HepG2 (cell line): ENCODE data around the gene ZBP1. TPM values are rescaled to one million over a fixed set of nuclear protein-coding genes. Genes with fewer than 3 reads are reported as not detected.
A peak's percentile ranks its signal among the peaks of the same experiment; 100 is the strongest.

ENCODE experiments used
- EED ChIP-seq: sonication (generic); formaldehyde crosslinking; IDR thresholded peaks from 2 replicates; pipeline ENCODE4 v1.5.0; 2020; ENCODE audit warnings: mild to moderate bottlenecking, missing genetic modification reagents
- HNRNPLL ChIP-seq: fragments of 200-400 bp; formaldehyde crosslinking; IDR thresholded peaks from 2 replicates; pipeline ENCODE4 v1.6.1; 2017; ENCODE audit warnings: mild to moderate bottlenecking, low read depth, low read length; ENCODE audit not compliant: poor library complexity, severe bottlenecking
- HOXA9 ChIP-seq: sonication (generic); formaldehyde crosslinking; IDR thresholded peaks from 2 replicates; pipeline ENCODE4 v1.8.1; 2022; ENCODE audit warnings: missing genetic modification reagents, mild to moderate bottlenecking, moderate library complexity, borderline replicate concordance
- IRX3 ChIP-seq: sonication (generic); formaldehyde crosslinking; IDR thresholded peaks from 2 replicates; pipeline ENCODE4 v1.8.1; 2023; ENCODE audit warnings: mild to moderate bottlenecking, low read depth, missing genetic modification reagents, borderline replicate concordance
- JUND ChIP-seq: sonication (generic); formaldehyde crosslinking; IDR thresholded peaks from 2 replicates; pipeline ENCODE4 v1.8.0; 2022; ENCODE audit warnings: mild to moderate bottlenecking, missing genetic modification reagents
- KMT2A ChIP-seq: sonication (generic); formaldehyde crosslinking; IDR thresholded peaks from 2 replicates; pipeline ENCODE4 v1.4.0; 2020; ENCODE audit warnings: missing genetic modification reagents
- NFE2L2 ChIP-seq: fragments of 150-350 bp; IDR thresholded peaks from 2 replicates; pipeline ENCODE4 v1.6.1; 2014; ENCODE audit warnings: low read length
- POLR2AphosphoS5 ChIP-seq: IDR thresholded peaks from 2 replicates; pipeline ENCODE4 v1.6.1; 2012; ENCODE audit warnings: low read depth, low read length
- RAD21 ChIP-seq: fragments of 450-650 bp; formaldehyde crosslinking; IDR thresholded peaks from 2 replicates; pipeline ENCODE4 v1.5.0; 2020; ENCODE audit warnings: mild to moderate bottlenecking
- SIN3B ChIP-seq: fragments of 150-350 bp; IDR thresholded peaks from 2 replicates; pipeline ENCODE4 v1.6.1; 2014; ENCODE audit warnings: low read length
- TAF15 ChIP-seq: fragments of 200-400 bp; formaldehyde crosslinking; IDR thresholded peaks from one replicate; pipeline ENCODE4 v1.6.1; 2018; ENCODE audit warnings: mild to moderate bottlenecking, low read depth, low read length; ENCODE audit not compliant: poor library complexity, severe bottlenecking
- ZNF12 ChIP-seq: sonication (generic); formaldehyde crosslinking; IDR thresholded peaks from 2 replicates; pipeline ENCODE4 v1.5.0; 2020; ENCODE audit warnings: missing genetic modification reagents
- ZNF468 ChIP-seq: sonication (generic); formaldehyde crosslinking; IDR thresholded peaks from 2 replicates; pipeline ENCODE4 v1.8.0; 2022; ENCODE audit warnings: mild to moderate bottlenecking, moderate library complexity, missing genetic modification reagents
- ZNF564 ChIP-seq: sonication (generic); formaldehyde crosslinking; IDR thresholded peaks from 2 replicates; pipeline ENCODE4 v1.8.1; 2023; ENCODE audit warnings: mild to moderate bottlenecking, missing genetic modification reagents
- ZNF619 ChIP-seq: sonication (generic); formaldehyde crosslinking; IDR thresholded peaks from 2 replicates; pipeline ENCODE4 v1.4.0; 2020; ENCODE audit warnings: mild to moderate bottlenecking, missing genetic modification reagents
- ZNF816 ChIP-seq: sonication (generic); formaldehyde crosslinking; IDR thresholded peaks from 2 replicates; pipeline ENCODE4 v1.8.0; 2022; ENCODE audit warnings: missing genetic modification reagents, mild to moderate bottlenecking, borderline replicate concordance
- polyA plus RNA-seq, 8 experiments: library from polyadenylated mRNA; depleted of rRNA in 3 of 8; stranded (reverse) in 7 of 8; unstranded in 1 of 8; fragments of >200 nt; fragmentation: Illumina TruSeq in 4 of 8; extraction: Trizol in 4 of 8; gene quantifications; 2 replicates each; pipeline versions ENCODE4 v1.2.1 to v1.2.3, GENCODE V29; 2011 to 2016; ENCODE audit warnings: low read depth in 4 of 8, missing spikeins in 1 of 8, mixed read lengths in 1 of 8; ENCODE audit not compliant: insufficient read depth in 1 of 8
- total RNA-seq, 5 experiments: library from RNA; depleted of rRNA; stranded (reverse); fragments of >200 nt; fragmentation: Illumina TruSeq; extraction: Trizol; gene quantifications; 2 replicates each; pipeline ENCODE4 v1.2.3, GENCODE V29; 2016; ENCODE audit warnings: low read depth in 1 of 5
- TF ChIP-seq, protein P1 (sequence below): conservative IDR thresholded peaks from 2 replicates; pipeline ENCODE4 v1.6.1; 2018; ENCODE audit warnings: missing genetic modification reagents
- TF ChIP-seq, protein P2 (sequence below): sonication (generic); formaldehyde crosslinking; conservative IDR thresholded peaks from 2 replicates; pipeline ENCODE4 v1.5.0; 2020; ENCODE audit warnings: missing genetic modification reagents
- TF ChIP-seq, protein P3 (sequence below): sonication (generic); formaldehyde crosslinking; IDR thresholded peaks from 2 replicates; pipeline ENCODE4 v1.5.0; 2020; ENCODE audit warnings: mild to moderate bottlenecking, missing genetic modification reagents
- TF ChIP-seq, protein P4 (sequence below): sonication (generic); formaldehyde crosslinking; IDR thresholded peaks from 2 replicates; pipeline ENCODE4 v1.5.0; 2020; ENCODE audit warnings: missing genetic modification reagents
- TF ChIP-seq, protein P5 (sequence below): sonication (generic); formaldehyde crosslinking; IDR thresholded peaks from 2 replicates; pipeline ENCODE4 v1.4.0; 2020; ENCODE audit warnings: mild to moderate bottlenecking, missing genetic modification reagents
- TF ChIP-seq, protein P6 (sequence below): sonication (generic); formaldehyde crosslinking; IDR thresholded peaks from 2 replicates; pipeline ENCODE4 v1.5.1; 2020; ENCODE audit warnings: missing genetic modification reagents, mild to moderate bottlenecking, borderline replicate concordance

Gene ZBP1
- total and polyA plus RNA-seq, 2 of the 13 experiments (the other 11 are each of a cell fraction or from before 2014, with no cell fraction given): not detected

DNA sequence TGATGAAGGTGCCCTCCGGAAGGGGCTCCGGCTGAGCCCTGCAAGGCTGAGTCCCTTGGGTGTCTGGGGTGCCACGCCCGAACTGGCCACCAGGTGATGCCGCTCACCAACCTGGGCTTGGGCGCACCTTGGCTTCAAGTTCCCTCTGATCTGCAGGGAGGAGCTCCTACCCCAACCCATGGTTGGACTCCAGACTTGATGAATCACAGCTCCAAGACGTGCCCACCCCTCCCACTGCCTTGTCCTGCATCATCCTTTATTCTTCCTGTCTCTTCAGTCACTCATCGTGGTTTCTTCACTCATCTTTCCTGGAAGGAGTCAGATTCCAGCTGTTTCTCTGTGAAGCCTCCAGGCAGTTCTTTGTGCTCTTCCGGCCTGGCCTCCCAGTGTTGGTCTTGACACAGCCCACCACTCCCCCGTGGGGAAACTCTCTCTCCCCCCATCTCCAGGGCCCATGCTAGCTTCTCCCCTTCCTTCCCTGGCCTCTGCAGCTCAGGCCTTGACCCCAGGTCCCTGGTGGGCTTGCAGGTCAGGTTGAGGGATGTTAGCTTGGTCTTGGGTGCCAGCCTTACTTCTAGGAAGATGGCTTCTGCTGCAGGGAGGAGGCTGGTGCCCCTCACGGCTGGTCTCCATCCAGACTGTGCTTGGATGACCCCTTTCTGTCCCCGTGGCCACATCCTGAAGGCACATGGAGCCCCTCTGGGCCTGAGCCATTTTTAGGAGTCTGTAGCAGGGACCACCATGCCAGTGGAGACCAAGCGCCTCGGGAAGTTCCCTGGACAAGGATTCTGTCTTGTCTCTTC is 2.6 kb upstream of the ZBP1 start (continued):
- TF ChIP-seq, protein P1, sequence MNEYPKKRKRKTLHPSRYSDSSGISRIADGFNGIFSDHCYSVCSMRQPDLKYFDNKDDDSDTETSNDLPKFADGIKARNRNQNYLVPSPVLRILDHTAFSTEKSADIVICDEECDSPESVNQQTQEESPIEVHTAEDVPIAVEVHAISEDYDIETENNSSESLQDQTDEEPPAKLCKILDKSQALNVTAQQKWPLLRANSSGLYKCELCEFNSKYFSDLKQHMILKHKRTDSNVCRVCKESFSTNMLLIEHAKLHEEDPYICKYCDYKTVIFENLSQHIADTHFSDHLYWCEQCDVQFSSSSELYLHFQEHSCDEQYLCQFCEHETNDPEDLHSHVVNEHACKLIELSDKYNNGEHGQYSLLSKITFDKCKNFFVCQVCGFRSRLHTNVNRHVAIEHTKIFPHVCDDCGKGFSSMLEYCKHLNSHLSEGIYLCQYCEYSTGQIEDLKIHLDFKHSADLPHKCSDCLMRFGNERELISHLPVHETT (CRISPR knock-in tag): no peak
- TF ChIP-seq ZNF468 (CRISPR knock-in tag) (no peak), IRX3 (CRISPR knock-in tag) (no peak), HOXA9 (CRISPR knock-in tag) (no peak), HNRNPLL (peak; percentile 24), SIN3B (no peak), POLR2AphosphoS5 (no peak), ZNF564 (CRISPR knock-in tag) (no peak), JUND (CRISPR knock-in tag) (0 out of 2 replicates have a peak, but pooled peaks have one; percentile 27), KMT2A (CRISPR knock-in tag) (no peak), ZNF619 (CRISPR knock-in tag) (no peak), EED (peak; percentile 79; the same call in 1 of the 2 replicates), RAD21 (peak; percentile 68), NFE2L2 (no peak), ZNF816 (CRISPR knock-in tag) (no peak), TAF15 (no peak), ZNF12 (CRISPR knock-in tag) (no peak)
- TF ChIP-seq, protein P2, sequence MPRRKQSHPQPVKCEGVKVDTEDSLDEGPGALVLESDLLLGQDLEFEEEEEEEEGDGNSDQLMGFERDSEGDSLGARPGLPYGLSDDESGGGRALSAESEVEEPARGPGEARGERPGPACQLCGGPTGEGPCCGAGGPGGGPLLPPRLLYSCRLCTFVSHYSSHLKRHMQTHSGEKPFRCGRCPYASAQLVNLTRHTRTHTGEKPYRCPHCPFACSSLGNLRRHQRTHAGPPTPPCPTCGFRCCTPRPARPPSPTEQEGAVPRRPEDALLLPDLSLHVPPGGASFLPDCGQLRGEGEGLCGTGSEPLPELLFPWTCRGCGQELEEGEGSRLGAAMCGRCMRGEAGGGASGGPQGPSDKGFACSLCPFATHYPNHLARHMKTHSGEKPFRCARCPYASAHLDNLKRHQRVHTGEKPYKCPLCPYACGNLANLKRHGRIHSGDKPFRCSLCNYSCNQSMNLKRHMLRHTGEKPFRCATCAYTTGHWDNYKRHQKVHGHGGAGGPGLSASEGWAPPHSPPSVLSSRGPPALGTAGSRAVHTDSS: 0 out of 2 replicates have a peak, but pooled peaks have one; percentile 39
- TF ChIP-seq, protein P3, sequence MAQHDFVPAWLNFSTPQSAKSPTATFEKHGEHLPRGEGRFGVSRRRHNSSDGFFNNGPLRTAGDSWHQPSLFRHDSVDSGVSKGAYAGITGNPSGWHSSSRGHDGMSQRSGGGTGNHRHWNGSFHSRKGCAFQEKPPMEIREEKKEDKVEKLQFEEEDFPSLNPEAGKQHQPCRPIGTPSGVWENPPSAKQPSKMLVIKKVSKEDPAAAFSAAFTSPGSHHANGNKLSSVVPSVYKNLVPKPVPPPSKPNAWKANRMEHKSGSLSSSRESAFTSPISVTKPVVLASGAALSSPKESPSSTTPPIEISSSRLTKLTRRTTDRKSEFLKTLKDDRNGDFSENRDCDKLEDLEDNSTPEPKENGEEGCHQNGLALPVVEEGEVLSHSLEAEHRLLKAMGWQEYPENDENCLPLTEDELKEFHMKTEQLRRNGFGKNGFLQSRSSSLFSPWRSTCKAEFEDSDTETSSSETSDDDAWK (CRISPR knock-in tag): no peak
- TF ChIP-seq, protein P4, sequence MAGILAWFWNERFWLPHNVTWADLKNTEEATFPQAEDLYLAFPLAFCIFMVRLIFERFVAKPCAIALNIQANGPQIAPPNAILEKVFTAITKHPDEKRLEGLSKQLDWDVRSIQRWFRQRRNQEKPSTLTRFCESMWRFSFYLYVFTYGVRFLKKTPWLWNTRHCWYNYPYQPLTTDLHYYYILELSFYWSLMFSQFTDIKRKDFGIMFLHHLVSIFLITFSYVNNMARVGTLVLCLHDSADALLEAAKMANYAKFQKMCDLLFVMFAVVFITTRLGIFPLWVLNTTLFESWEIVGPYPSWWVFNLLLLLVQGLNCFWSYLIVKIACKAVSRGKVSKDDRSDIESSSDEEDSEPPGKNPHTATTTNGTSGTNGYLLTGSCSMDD: no peak
- TF ChIP-seq, protein P5, sequence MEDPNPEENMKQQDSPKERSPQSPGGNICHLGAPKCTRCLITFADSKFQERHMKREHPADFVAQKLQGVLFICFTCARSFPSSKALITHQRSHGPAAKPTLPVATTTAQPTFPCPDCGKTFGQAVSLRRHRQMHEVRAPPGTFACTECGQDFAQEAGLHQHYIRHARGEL (CRISPR knock-in tag): no peak
- TF ChIP-seq, protein P6, sequence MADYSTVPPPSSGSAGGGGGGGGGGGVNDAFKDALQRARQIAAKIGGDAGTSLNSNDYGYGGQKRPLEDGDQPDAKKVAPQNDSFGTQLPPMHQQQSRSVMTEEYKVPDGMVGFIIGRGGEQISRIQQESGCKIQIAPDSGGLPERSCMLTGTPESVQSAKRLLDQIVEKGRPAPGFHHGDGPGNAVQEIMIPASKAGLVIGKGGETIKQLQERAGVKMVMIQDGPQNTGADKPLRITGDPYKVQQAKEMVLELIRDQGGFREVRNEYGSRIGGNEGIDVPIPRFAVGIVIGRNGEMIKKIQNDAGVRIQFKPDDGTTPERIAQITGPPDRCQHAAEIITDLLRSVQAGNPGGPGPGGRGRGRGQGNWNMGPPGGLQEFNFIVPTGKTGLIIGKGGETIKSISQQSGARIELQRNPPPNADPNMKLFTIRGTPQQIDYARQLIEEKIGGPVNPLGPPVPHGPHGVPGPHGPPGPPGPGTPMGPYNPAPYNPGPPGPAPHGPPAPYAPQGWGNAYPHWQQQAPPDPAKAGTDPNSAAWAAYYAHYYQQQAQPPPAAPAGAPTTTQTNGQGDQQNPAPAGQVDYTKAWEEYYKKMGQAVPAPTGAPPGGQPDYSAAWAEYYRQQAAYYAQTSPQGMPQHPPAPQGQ (CRISPR knock-in tag): no peak
